Neural progenitor cell (in vitro differentiated cells): ENCODE measurements around the gene SMG6.

Source experiments
- EZH2 ChIP-seq: fragments of 200-600 bp; sonication (generic); IDR thresholded peaks from 2 replicates; pipeline ENCODE4 v1.6.1; 2017; ENCODE audit warnings: antibody characterized with exemption, mild to moderate bottlenecking, moderate library complexity
- EZH2phosphoT487 ChIP-seq: fragments of 200-600 bp; sonication (generic); IDR thresholded peaks from 2 replicates; pipeline ENCODE4 v1.6.1; 2017; ENCODE audit warnings: antibody characterized with exemption
- TF ChIP-seq, protein P1 (sequence below): fragments of 200-600 bp; sonication (generic); IDR thresholded peaks from 2 replicates; pipeline ENCODE4 v1.5.1; 2017; ENCODE audit warnings: antibody characterized with exemption, mild to moderate bottlenecking

DNA sequence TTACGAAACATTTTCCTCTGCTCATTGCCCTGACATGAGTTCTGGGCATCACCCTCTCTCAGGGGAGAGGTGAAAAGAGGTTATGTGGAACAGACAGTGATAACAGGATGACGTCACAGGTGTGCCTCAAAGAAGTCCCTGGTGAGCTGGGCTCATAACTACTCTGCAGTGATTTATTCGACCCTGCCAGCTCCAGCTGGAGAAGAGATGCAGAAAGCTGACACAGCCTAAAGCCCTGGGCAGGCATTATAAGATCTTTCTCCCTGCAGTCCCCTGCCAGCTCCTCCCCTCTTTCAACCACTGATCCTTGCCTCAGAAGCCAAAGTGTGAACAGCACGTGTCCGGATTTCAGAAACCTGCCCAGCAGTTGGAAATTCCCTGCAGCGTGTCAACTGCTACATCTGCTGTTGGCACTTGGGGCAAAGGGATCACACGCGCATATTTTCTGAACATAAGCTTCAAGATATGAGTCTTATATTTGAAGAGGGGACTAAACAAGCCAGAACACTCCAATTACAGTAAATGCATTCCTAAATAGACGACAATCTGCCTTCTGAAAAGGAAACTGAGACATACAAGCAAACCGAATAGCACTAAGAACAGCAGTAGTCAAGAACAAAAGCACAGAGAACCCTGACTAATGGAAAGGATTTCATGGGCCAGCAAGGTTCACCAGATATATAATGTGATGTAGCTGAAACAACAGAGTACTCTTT lies 80.5 kb downstream of the SMG6 start:
- TF ChIP-seq, protein P1, sequence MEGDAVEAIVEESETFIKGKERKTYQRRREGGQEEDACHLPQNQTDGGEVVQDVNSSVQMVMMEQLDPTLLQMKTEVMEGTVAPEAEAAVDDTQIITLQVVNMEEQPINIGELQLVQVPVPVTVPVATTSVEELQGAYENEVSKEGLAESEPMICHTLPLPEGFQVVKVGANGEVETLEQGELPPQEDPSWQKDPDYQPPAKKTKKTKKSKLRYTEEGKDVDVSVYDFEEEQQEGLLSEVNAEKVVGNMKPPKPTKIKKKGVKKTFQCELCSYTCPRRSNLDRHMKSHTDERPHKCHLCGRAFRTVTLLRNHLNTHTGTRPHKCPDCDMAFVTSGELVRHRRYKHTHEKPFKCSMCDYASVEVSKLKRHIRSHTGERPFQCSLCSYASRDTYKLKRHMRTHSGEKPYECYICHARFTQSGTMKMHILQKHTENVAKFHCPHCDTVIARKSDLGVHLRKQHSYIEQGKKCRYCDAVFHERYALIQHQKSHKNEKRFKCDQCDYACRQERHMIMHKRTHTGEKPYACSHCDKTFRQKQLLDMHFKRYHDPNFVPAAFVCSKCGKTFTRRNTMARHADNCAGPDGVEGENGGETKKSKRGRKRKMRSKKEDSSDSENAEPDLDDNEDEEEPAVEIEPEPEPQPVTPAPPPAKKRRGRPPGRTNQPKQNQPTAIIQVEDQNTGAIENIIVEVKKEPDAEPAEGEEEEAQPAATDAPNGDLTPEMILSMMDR, result no peak
- TF ChIP-seq EZH2 (no peak), EZH2phosphoT487 (no peak)
